ENCODE measurements around the gene ZNF679. TPM values are rescaled to one million over a fixed set of nuclear protein-coding genes. Genes with fewer than 3 reads are reported as not detected.

The ZNF679 gene
- total and polyA plus RNA-seq, 2 of the 13 experiments (the other 11 are each of a cell fraction or from before 2014, with no cell fraction given), result not detected

GRCh38 chr7:64313740-64314491 is 85.6 kb downstream of the ZNF679 start, which contains the start of gene ZNF736:
TSS of gene ZNF736 (plus strand) at chr7:64313961. CDS start at chr7:64314151, 190 bp downstream.
- ATAC-seq, result no peak
- TF ChIP-seq ZFYVE20 (CRISPR knock-in tag; IDR thresholded peaks at IDR 0.05; ENCODE audit: borderline replicate concordance, low read depth) (no peak), PHB2 (IDR thresholded peaks at IDR 0.05; ENCODE audit: partially characterized antibody) (no peak), NFIB (CRISPR knock-in tag; IDR thresholded peaks at IDR 0.05; ENCODE audit: borderline replicate concordance) (no peak), ELF4 (CRISPR knock-in tag; IDR thresholded peaks at IDR 0.05; ENCODE audit: borderline replicate concordance) (no peak), PHF20 (CRISPR knock-in tag; IDR thresholded peaks at IDR 0.05) (no peak), HMGA1 (CRISPR knock-in tag; conservative IDR thresholded peaks at IDR 0.05) (no peak), MTA1 (CRISPR knock-in tag; IDR thresholded peaks at IDR 0.05; ENCODE audit: borderline replicate concordance) (no peak), KDM2A (CRISPR knock-in tag; IDR thresholded peaks at IDR 0.05; ENCODE audit: borderline replicate concordance, low read depth) (no peak), CEBPZ (IDR thresholded peaks at IDR 0.05; ENCODE audit: low read length) (no peak), U2AF2 (IDR thresholded peaks at IDR 0.05; ENCODE audit: low read depth, low read length) (no peak), STAT6 (CRISPR knock-in tag; IDR thresholded peaks at IDR 0.05; ENCODE audit: borderline replicate concordance) (no peak), HDAC6 (IDR thresholded peaks at IDR 0.05; ENCODE audit: low read depth, low read length) (no peak), ZNF282 (IDR thresholded peaks at IDR 0.05; ENCODE audit: partially characterized antibody) (no peak), DBP (CRISPR knock-in tag; IDR thresholded peaks at IDR 0.05; ENCODE audit: not compliant biosample characterization) (no peak), NFIC (IDR thresholded peaks at IDR 0.05; ENCODE audit: low read length) (no peak), TRIM24 (CRISPR knock-in tag; IDR thresholded peaks at IDR 0.05) (no peak), RARG (CRISPR knock-in tag; IDR thresholded peaks at IDR 0.05; ENCODE audit: low read depth) (no peak), ZNF879 (CRISPR knock-in tag; IDR thresholded peaks at IDR 0.05) (no peak), FOXP1 (IDR thresholded peaks at IDR 0.05) (no peak), FOXP1 (CRISPR knock-in tag; IDR thresholded peaks at IDR 0.05) (no peak)

More at GRCh38 chr7:64313740-64314491, 85.6 kb downstream of the ZNF679 start, which contains the start of gene ZNF736:
- no peak within 1 kb of the TSS for H3K4me3 ChIP-seq (replicated peaks in 1 of 3; ENCODE audit: insufficient read depth in 1 of 3, low read depth in 2 of 3, low read length in 3 of 3)
- no peaks in the 10 kb centered on the region for H3K27me3 ChIP-seq (ENCODE audit: control insufficient read depth in 1 of 2, insufficient read depth in 2 of 2, low read length in 2 of 2)
- intact Hi-C loops (cut with micrococcal nuclease; ENCODE audit: unreplicated experiment), result no loop called here
- no peak for FAIRE-seq
- ChIA-PET CTCF (ENCODE audit: low intra/inter-chr PET ratio, low total read pairs) (no interaction called here), POLR2A (no interaction called here)
- H3K4me1 ChIP-seq (ENCODE audit: insufficient read depth, low read length), result no peaks in the 10 kb centered on the region
- 50% methylated on average over 30 of the region's 33 CpGs for WGBS (ENCODE audit: low lambda C conversion rate)
- peaks cover 77% of the 10 kb centered on the region for H3K9me3 ChIP-seq (ENCODE audit: low read length)
- DNase-seq (ENCODE audit: low spot score), result no peak
- no peaks in the 10 kb centered on the region for H3K79me2 ChIP-seq (ENCODE audit: insufficient read depth, low read length)
- no peak within 1 kb of the TSS for H3K27ac ChIP-seq (ENCODE audit: extremely low read length, insufficient read depth, low read length)
- in situ Hi-C loops (cut with HindIII; ENCODE audit: extremely low pct_ligation_motif_present, low pct_unique_long_range_greater_than_20kb), result no loop called here
- no peaks in the 10 kb centered on the region for H4K20me1 ChIP-seq (ENCODE audit: insufficient read depth, low read length)
- no peaks in the 10 kb centered on the region for H3K36me3 ChIP-seq (replicated peaks in 1 of 2; ENCODE audit: control insufficient read depth in 1 of 2, insufficient read depth in 2 of 2, low read length in 2 of 2)
- no peak within 1 kb of the TSS for H3K4me2 ChIP-seq (ENCODE audit: low read depth, low read length)
- H3K9ac ChIP-seq (ENCODE audit: insufficient read depth, low read depth, low read length), result no peak within 1 kb of the TSS
- no peak within 1 kb of the TSS for H2AFZ ChIP-seq (ENCODE audit: low read length)
- BruUV-seq (replicated peaks), result no TSS peak
